OCI-M2 (cell line): ENCODE data around the gene C10orf105.

Experiments used
- DNase-seq: peaks from one replicate; lab custom pipeline; 2025; ENCODE audit not compliant: unreplicated experiment; lab: John Stamatoyannopoulos, UW

Gene C10orf105

DNA sequence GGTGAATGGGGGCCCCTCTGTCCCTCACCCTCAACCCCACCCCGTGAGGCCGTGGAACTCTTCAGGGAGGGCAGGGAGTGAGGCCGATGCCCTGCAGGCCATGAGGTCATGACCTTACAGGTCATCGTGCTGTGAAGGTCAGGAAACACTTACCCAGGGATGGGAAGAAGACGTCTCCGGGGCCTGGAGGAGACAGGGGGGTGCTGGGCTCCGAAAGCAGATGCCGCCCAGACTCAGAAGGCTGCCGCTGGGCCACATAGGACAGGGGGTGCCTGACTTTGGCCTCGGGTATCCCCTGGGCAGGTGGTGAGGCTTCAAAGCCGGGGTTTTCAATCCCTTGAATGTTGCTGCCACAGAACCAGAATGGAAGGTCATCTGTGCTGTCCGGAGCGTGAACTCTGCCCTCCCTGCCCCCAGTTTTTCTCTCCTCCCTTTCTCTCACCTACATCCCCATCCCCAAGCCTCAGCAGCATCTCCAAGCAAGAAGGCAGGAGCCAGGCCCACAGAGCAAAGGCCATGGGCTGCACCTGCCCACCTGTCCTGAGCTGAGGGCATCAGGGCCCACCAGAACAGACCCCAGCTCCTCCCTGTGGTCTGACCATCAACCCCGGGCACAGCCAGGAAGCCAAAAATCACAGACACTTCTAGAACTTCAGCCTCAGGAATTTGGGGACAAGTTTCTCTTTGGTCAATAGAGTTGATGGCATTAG lies 32.1 kb upstream of the C10orf105 start:
- DNase-seq = no peak

DNA sequence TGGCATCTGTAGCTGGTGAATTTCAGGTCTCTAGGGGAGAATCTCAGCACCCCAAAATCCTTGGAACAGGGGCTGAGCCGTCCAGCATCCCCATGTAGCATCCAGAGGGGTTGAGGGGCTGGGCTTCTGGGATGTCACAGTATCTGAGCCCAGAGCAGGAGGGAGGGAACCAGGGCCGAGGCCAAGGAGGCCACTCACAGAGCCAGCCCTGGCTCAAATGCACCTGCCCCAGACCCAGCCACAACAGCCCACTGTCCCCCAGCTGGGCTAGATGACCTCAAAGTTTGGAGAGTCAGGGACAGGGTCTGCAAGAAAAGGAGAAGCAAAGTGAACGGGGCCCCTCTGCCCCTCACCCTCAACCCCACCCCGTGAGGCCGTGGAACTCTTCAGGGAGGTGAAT lies 31.4 kb upstream of the C10orf105 start:
- no peak for DNase-seq

DNA sequence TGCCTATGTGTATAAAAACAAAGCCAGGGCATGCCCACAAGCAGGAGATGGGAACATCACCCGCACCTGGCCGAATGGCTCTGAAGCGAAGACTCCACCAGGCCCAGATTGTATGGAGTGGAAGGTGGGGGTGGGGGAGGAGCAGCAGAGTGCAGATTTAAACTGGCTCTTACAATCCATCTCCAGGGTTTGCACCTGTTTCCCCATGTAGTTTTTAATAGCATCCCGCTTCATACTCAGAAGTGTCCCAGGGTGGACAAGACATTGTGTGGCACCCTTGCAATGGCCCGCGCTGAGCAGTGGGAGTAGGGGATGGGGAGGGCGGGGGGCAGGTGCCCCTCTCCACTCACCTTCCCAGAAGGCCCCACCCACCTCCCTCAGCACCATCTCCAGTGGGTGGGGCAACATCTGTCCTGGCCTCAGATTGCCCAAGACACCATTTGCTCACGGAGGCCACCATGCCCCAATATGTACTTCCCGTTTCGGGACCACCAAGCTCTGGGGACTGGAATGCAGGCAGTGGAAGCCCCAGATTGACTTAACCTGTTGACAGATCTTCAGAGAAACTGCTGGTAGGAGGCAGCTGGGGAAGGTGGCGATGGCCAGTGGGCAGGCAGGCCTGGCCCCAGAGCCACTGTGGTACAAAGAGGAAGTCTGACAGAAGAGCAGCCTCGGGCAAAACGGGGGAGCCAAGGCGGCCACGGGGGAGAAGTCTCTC lies 30.7 kb upstream of the C10orf105 start:
- no peak for DNase-seq

DNA sequence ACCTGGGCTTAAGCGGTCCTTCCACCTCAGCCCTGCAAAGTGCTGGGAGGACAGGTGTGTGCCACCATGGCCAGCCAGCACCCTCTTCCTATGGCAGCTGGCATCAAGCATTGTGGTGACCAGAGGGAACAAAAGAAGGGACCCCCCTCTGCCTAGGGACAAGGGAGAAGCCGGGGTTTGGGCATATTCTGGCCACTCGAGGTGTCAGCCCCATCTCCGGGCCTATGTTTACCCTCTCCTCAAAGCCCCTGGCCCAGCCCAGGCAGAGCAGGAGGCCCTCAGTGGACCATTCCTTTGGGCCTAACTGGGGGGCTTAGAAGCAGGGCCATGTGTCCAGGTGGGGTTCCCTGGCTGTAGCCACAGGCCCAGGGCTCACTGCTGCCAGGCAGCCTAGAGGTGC lies 29.8 kb upstream of the C10orf105 start:
- no peak for DNase-seq

DNA sequence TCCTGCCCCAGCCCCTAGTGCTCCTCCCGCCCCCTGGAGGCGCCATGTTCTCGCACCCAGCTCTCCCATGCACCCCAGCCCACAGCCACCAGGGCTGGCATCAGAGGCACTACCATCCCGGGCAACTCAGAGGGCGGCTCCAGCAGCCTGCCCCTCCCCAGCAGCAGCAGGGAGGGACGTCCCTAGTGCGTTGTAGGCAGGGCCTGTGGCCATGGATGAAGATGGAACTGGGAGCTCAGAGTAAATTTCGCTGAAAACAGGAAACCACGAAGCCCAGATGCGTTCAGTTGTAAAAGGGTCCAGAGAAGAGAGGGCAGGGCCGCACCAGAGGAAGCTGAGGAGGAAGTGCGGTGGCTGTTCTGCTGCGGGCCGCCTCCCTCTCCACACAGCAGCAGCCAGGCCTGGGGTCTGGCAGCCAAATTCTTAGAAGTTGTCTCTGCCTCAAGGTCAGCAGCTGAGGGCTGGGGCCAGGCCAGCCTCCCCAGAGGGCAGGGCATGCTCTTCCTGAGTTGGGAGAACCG lies 29.2 kb upstream of the C10orf105 start:
- no peak for DNase-seq

DNA sequence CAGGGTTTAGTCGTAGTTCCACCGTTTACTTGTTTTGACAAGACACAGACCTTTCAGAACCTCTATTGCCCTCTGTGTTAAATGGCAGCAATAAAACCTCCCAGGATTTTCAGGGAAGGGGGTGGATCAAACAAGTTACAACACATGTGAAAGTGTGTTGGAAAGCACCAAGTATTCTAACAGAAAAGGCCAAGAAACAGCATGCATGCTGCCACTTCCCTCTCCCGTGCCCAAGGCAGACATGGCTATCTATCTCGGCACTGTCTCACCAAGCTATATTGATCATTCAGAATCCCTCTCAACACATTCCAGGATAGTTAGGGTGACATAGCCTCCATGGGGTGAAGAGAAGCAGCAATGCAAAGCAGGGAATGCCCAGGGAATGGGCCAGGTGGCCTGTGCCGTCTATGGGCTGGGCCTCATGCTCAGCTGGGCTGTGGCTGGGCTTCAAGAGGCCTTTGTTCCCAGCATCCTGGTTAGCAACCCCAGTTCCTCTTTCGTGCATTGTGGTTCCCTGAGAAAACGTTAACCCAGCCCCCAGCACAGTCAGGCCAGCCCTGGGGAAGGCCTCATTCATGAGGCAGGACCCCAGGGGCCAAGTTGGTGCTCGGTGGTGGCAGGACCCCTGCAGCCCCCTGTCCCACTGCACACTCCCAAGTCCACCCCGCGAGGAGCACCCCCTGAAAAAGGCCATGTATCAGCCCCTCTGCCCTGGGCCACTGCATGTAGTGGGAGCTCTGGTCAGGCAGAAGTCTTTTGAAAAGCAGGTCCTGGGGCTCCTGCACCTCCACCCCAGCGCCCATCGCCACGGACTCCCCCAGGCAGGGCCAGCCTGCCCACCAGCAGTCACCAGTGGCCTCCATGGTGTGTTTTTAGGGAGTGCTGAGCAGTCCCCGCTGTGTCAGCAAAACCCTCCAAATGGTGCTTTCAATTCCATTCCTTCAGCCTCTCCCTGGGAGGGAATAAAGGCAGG lies 28.3 kb upstream of the C10orf105 start:
- no peak for DNase-seq

DNA sequence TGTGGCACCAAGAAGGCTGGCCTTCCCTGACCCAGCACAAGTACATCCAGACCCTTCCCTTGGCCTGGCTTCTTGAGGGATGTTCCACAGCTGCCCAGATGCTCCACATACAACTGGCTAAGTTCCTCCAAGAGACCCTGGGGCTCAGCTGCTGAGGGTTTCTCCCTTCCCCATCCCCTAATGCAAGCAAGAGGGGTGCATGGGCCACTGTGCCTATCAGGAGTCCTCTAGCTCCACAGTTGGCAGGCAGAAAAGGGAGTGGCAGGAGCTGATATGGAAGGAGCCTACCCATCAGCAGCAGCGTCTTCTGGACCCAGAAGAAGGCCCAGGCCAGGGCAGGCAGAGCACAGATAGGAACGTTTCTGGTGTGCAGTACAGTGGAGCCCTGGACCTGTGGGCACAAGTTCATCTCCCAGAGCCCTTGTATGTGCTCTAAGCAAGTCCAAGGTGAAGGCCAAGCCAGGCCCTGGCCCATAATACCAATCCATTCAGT lies 27.5 kb upstream of the C10orf105 start:
- no peak for DNase-seq

DNA sequence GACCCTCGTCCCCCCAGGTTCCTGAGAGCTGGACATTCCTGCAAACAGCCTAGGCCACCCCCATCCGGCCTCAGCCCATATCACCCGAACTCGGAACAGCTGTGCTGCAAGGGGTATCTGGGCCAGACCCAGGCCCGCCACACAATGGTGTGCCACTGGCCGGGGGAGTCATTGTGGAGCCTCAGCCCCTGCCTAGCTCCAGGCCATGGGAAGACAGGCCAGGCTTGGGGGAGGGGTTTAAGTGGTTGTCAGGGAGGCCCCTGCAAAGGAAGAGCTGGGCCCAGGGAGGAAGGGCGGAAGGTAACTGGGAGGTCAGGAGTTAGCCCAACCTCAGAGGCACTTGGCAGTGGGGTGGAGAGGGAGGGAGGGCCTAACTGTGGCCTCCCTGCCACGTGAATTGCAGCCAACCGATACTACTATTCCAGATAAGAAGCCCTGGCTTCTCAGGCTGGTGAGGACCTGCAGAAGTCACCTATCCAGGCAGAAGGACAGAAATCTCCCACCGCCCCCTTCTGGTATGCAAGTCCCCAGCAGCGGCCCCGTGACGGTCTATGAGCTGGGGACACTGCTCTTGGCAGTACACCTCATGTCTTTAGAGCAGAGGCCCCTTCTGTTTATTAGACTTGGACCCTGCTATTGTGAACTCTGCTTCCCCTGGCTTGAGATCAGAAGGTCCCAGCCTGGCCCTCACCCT lies 26.9 kb upstream of the C10orf105 start:
- no peak for DNase-seq

DNA sequence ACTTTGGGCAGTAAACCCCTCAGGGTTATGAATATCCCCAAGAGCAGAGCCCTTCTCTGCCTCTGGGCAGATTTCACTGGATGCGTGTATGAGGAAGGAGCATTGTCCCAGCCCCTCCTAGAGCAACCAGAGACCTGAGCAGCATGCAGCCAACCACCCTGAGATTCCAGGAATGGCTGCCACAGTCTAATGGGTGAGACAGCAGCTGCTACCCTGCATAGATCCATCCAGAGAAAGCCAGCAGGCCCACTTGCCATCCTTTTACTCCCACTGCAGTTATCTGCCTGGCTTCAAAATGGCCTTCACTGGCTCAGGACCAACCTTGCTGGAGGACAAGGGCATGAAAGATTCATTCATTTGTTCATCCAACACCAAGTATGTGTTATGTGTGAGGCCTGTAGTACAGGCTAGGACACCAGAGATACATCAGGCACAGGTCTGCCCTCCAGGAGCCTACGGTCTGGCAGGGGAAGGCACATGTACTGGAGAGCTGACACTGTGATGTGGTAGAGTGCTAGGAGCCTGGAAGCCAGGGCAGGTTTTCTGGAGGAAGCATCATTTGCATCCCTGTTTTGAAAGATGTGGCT lies 26.2 kb upstream of the C10orf105 start:
- DNase-seq = no peak

DNA sequence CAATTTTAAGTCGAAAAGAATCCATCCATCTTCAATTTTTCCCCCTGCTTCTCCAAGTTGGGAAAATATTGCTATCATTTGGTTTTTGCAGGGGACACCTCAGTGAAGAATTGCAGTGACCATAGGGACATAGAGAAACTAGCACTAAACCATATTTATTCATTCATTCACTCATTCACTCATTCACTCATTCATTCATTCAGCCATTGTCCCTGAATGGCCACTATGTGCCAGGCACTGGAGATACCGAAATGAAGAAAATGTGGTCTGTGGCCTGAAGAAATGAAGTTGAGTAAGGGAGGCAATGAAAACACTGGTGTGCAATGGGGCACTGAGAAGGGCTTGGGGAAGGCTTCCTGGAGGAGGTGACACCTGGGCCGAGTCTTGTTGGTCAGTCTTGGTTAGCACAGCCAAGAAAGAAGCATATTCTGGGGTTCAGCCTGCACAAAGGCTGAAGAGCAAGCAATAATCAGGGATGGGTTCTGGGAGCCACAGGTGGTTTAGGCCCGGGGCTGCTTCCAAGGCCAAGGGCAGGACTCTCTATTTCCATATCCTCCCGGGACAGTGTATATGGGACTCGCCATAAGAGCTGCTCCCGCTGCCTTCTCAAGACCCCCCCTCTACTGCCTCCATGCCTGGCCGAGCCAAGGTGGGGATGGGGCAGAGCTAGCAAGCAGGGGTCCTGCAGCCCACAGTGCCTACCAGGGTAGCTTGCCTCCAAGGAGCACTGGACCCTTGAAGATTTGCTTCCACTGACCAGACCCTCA lies 25.5 kb upstream of the C10orf105 start:
- no peak for DNase-seq

DNA sequence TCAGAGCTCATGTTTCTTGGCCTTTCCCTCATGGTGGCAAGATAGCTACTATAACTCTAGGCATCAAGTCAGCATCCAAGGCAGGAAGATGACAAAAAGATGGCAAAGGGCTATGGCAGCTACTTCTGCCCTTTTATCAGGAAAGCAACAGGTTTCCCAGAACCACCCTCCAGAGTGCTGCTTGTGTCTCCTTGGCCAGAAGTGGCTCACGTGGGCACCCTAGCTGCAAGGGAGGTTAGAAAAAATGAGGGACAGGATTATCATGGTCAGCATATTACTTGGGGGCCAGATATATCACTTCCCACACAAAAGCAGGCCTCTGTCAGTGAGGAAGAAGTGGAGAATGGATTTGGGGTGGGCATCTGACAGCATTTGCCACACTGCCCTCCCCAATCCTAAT lies 24.3 kb upstream of the C10orf105 start:
- no peak for DNase-seq

DNA sequence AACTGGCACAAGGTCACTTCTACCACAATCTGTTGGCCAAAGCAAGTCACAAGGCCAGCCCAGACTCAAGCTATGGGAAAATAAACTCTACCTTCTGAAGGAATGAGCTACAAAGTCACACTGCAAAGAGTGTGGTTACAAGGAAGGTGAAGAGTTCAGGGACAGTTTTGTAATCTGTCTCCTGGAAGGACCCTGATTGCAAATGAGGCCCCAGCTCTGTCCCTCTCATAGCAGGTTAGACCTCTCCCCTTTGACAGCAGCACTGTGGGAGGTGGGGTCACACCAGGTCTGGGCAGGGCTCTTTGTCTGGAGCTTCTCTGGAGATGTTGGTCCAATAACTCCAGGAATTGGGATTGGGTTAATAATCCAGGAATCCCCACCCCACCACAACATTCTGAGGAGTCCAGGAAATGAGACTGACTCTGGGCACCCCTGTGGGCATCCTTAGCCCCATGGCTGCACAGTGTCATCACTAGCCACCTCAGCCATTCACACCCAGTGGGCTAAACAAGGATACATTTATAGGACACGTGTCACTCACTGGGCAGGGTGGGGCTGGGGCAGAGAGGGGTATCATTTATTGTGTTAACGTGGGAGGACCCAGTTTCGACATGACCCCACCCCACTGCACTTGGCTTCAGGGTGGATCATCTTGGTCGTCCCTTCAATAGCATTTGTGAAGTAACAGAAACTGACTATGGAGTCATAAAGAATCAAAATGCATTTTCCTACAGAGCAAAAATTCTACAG lies 23.7 kb upstream of the C10orf105 start:
- no peak for DNase-seq

DNA sequence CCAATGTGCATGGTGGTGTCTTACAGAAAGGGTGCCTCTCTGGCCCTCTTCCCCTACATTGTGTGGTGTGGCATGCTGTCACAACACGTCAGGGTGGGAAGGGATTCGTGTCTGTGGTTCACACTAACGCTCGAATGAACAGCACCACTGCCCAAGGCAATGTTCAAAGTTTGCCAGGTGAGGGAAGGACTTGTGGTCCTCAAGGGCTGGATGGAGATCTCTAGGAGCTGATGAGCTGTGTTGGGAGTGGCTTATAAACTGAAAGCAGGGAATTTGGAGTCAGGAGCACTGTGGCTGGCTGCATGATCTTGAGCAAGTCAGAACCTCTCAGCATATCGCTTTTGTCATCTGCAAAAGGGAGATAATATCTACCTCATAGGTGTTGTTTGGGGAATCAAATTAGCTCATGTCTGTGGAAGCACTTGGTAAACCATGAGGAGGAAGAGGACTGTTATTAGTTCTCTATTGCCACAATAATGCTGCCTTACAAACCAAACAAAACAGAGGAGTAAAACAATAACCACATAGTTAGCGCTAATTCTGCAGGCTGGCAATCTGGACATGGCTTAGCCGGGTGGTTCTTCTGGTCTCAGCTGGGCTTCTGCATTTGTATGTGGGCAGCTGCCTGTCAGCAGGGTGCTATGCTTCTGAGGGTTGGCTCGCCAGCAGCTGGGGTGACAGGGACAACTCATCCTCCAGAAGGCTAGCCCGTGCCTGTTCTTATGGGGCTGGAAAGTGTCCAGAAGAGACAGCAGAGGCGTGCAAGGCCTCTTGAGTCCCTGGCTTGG lies 22.9 kb upstream of the C10orf105 start:
- no peak for DNase-seq

DNA sequence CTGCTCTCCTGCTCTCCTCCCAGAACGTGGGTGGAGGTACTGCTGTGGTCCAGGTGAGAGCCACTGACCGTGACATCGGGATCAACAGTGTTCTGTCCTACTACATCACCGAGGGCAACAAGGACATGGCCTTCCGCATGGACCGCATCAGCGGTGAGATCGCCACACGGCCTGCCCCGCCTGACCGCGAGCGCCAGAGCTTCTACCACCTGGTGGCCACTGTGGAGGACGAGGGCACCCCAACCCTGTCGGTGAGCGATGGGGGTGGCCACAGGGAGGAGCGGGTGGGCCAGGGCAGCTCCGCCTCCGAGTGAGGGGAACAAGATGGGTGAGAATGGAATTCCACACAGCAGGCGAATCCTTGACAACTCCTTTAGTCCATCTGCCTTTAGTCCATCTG lies 22.1 kb upstream of the C10orf105 start:
- DNase-seq = no peak

DNA sequence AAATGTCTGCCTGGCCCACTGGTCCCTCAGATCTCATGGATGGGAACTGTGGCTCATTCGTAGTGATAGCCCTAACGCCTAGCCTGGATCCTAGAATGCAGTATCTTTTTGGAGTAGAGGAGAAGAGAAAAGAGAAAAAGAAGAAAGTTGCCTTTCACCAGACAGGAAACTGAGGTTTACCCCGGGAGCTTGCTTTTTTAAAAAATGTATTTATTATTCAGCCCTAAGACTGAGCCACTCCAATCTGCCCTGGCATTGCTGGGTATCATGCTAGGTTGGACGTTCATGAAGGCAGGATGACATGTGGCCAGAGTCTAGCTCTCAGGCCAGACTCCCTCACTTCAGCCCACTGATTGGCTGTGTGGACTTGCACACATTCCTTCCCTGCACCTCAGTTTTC lies 21.5 kb upstream of the C10orf105 start:
- DNase-seq = no peak

DNA sequence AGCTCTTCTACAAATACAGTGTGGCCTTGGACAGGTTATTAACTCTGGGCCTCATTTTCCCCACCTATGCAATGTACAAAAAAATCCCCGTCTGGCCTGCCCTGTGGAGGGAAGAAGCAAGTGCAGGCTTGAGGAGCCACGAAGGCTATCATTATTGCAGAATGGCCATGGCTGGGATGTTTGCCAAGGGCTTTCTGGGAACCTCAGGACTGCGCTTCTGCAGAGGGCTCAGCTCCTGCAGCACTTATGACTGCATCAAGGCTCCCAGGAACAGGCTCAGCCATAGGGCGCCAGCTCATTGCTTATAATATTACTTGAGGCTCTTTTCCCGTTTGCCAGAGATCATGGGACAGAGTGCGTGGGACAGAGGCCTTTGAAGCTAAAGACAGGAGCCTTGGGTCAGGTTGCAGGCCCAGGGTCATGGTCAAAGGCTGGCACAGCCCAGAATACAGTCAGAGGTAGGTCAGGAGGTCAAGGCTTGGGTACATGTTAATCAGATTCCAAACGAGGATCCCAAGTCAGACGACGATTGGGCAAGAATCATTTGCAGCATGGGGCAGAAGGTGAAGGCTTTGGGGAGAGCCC lies 20.6 kb upstream of the C10orf105 start:
- no peak for DNase-seq

DNA sequence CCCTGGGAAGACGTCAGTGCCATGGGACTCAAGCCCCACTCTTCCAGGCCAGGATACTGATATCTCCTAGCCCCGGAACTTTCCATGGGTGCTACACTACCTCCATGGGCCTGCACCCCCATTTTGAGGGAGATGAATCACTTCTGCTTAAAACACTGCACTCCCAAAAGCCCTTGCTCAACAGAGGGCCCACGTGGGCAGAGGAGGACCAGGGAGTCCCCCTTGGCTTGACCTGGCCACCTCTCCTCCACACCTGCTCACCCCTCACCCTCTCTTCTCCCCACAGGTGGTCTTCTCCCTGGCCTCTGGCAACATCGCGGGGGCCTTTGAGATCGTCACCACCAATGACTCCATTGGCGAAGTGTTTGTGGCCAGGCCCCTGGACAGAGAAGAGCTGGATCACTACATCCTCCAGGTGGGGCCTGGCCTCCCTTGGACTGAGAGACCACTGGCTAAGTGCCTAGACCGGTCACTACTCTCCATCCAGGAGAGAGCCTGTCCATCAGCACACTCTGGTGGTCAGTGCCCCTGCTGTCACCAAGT lies 19.9 kb upstream of the C10orf105 start:
- no peak for DNase-seq
